HAP-1 (cell line): ENCODE results near the gene LAMA2.

Experiments used
- DNase-seq, 2 experiments: peaks; one replicate each; pipeline ENCODE4 v3.0.0-alpha.2; 2016 to 2020; ENCODE audit warnings: low spot score in 2 of 2
- H3K27me3 ChIP-seq: fragments of 250-450 bp; sonication (Bioruptor Pico); 2 replicates; pipeline ENCODE4 v1.5.1; 2020; ENCODE audit warnings: low read depth, mild to moderate bottlenecking, moderate library complexity
- H3K36me3 ChIP-seq: fragments of 250-450 bp; sonication (Bioruptor Pico); replicated peaks from 2 replicates; pipeline ENCODE4 v1.5.1; 2020; ENCODE audit warnings: mild to moderate bottlenecking
- H3K4me1 ChIP-seq: fragments of 250-450 bp; sonication (Bioruptor Pico); 2 replicates; pipeline ENCODE4 v1.5.1; 2020; ENCODE audit warnings: mild to moderate bottlenecking
- H3K4me3 ChIP-seq: fragments of 250-450 bp; sonication (Bioruptor Pico); 2 replicates; pipeline ENCODE4 v1.5.1; 2020; ENCODE audit warnings: mild to moderate bottlenecking, moderate library complexity
- H3K9me3 ChIP-seq: fragments of 250-450 bp; sonication (Bioruptor Pico); 2 replicates; pipeline ENCODE4 v1.5.1; 2020; ENCODE audit warnings: mild to moderate bottlenecking, moderate library complexity
- in situ Hi-C: fragments of 300-500 bp; cut with MboI; formaldehyde crosslinking; loops from 3 replicates; pipeline ENCODE4 v1.14.3; 2020; ENCODE audit warnings: low sequenced_read_pairs, inconsistent platforms, mixed read lengths

The LAMA2 gene

GRCh38 chr6:129233458-129234134, 350.7 kb downstream of the LAMA2 start:
- H3K4me3 ChIP-seq, result no peak overlapping the region
- H3K36me3 ChIP-seq, result no peaks in the 10 kb centered on the region
- H3K9me3 ChIP-seq, result no peaks in the 10 kb centered on the region
- in situ Hi-C loops, result no loop called here
- peaks cover 7% of the 10 kb centered on the region; the same call in 1 of the 2 replicates for H3K4me1 ChIP-seq
- no peak for DNase-seq
- H3K27me3 ChIP-seq, result no peaks in the 10 kb centered on the region

GRCh38 chr6:129235167-129236000, 352.4 kb downstream of the LAMA2 start:
- Histone ChIP-seq H3K36me3 (no peaks in the 10 kb centered on the region), H3K9me3 (no peaks in the 10 kb centered on the region), H3K27me3 (no peaks in the 10 kb centered on the region), H3K4me3 (no peak overlapping the region), H3K4me1 (peaks cover 7% of the 10 kb centered on the region; the same call in 1 of the 2 replicates)
- in situ Hi-C loops, result no loop called here
- peak in 1 of 2 experiments; percentile 41 for DNase-seq

- in situ Hi-C loops, result no loop called here
- DNase-seq, result no peak
- Histone ChIP-seq H3K27me3 (no peaks in the 10 kb centered on the region), H3K4me1 (peaks cover 7% of the 10 kb centered on the region; the same call in 1 of the 2 replicates), H3K36me3 (no peaks in the 10 kb centered on the region), H3K4me3 (no peak overlapping the region), H3K9me3 (no peaks in the 10 kb centered on the region)
Observed at GRCh38 chr6:129236001-129236517, 353.1 kb downstream of the LAMA2 start.

- in situ Hi-C loops, result no loop called here
- DNase-seq, result no peak
- no peaks in the 10 kb centered on the region for H3K9me3 ChIP-seq
- H3K4me1 ChIP-seq, result peaks cover 24% of the 10 kb centered on the region
- no peaks in the 10 kb centered on the region for H3K36me3 ChIP-seq
- no peaks in the 10 kb centered on the region for H3K27me3 ChIP-seq
- no peak overlapping the region for H3K4me3 ChIP-seq
Observed at GRCh38 chr6:129238991-129239390, 356.1 kb downstream of the LAMA2 start.

GRCh38 chr6:129239825-129240491, 357.0 kb downstream of the LAMA2 start:
- Histone ChIP-seq H3K27me3 (no peaks in the 10 kb centered on the region), H3K9me3 (no peaks in the 10 kb centered on the region), H3K4me1 (peaks cover 24% of the 10 kb centered on the region), H3K36me3 (no peaks in the 10 kb centered on the region), H3K4me3 (no peak overlapping the region)
- no peak for DNase-seq
- in situ Hi-C loops, result no loop called here

GRCh38 chr6:129240492-129240853, 357.5 kb downstream of the LAMA2 start:
- Histone ChIP-seq H3K27me3 (no peaks in the 10 kb centered on the region), H3K4me3 (no peak overlapping the region), H3K9me3 (no peaks in the 10 kb centered on the region), H3K36me3 (no peaks in the 10 kb centered on the region), H3K4me1 (peaks cover 19% of the 10 kb centered on the region)
- in situ Hi-C loops, result no loop called here
- no peak for DNase-seq

- DNase-seq, result no peak
- H3K4me1 ChIP-seq, result peaks cover 18% of the 10 kb centered on the region
- H3K4me3 ChIP-seq, result no peak overlapping the region
- H3K27me3 ChIP-seq, result no peaks in the 10 kb centered on the region
- H3K9me3 ChIP-seq, result no peaks in the 10 kb centered on the region
- H3K36me3 ChIP-seq, result no peaks in the 10 kb centered on the region
- in situ Hi-C loops, result no loop called here
Observed at GRCh38 chr6:129242546-129242945, 359.6 kb downstream of the LAMA2 start.

GRCh38 chr6:129243377-129243776, 360.4 kb downstream of the LAMA2 start:
- in situ Hi-C loops, result no loop called here
- H3K4me1 ChIP-seq, result peaks cover 18% of the 10 kb centered on the region
- H3K36me3 ChIP-seq, result no peaks in the 10 kb centered on the region
- no peak for DNase-seq
- H3K27me3 ChIP-seq, result no peaks in the 10 kb centered on the region
- H3K9me3 ChIP-seq, result no peaks in the 10 kb centered on the region
- H3K4me3 ChIP-seq, result no peak overlapping the region

- H3K9me3 ChIP-seq, result no peaks in the 10 kb centered on the region
- H3K4me3 ChIP-seq, result no peak overlapping the region
- no peaks in the 10 kb centered on the region for H3K36me3 ChIP-seq
- H3K27me3 ChIP-seq, result no peaks in the 10 kb centered on the region
- in situ Hi-C loops, result no loop called here
- H3K4me1 ChIP-seq, result peaks cover 12% of the 10 kb centered on the region
- DNase-seq, result no peak
Observed at GRCh38 chr6:129248946-129249345, 366.0 kb downstream of the LAMA2 start.

- H3K4me1 ChIP-seq, result peaks cover 12% of the 10 kb centered on the region
- H3K36me3 ChIP-seq, result no peaks in the 10 kb centered on the region
- no peak overlapping the region for H3K4me3 ChIP-seq
- no peaks in the 10 kb centered on the region for H3K9me3 ChIP-seq
- in situ Hi-C loops, result no loop called here
- H3K27me3 ChIP-seq, result no peaks in the 10 kb centered on the region
- DNase-seq, result peak; percentile 78
Observed at GRCh38 chr6:129251669-129252376, 368.9 kb downstream of the LAMA2 start.

GRCh38 chr6:129252377-129253071, 369.6 kb downstream of the LAMA2 start:
- Histone ChIP-seq H3K4me3 (no peak overlapping the region), H3K9me3 (no peaks in the 10 kb centered on the region), H3K4me1 (peaks cover 12% of the 10 kb centered on the region), H3K27me3 (no peaks in the 10 kb centered on the region), H3K36me3 (no peaks in the 10 kb centered on the region)
- DNase-seq, result peak in 1 of 2 experiments; percentile 70
- in situ Hi-C loops, result no loop called here

GRCh38 chr6:129253242-129253641, 370.3 kb downstream of the LAMA2 start:
- Histone ChIP-seq H3K36me3 (no peaks in the 10 kb centered on the region), H3K4me3 (no peak overlapping the region), H3K9me3 (no peaks in the 10 kb centered on the region), H3K4me1 (peaks cover 12% of the 10 kb centered on the region), H3K27me3 (no peaks in the 10 kb centered on the region)
- in situ Hi-C loops, result no loop called here
- DNase-seq, result no peak

- in situ Hi-C loops, result no loop called here
- H3K4me1 ChIP-seq, result peaks cover 12% of the 10 kb centered on the region
- no peak overlapping the region for H3K4me3 ChIP-seq
- H3K36me3 ChIP-seq, result no peaks in the 10 kb centered on the region
- no peak for DNase-seq
- no peaks in the 10 kb centered on the region for H3K9me3 ChIP-seq
- no peaks in the 10 kb centered on the region for H3K27me3 ChIP-seq
Observed at GRCh38 chr6:129253727-129254126, 370.8 kb downstream of the LAMA2 start.
